SK-N-SH (cell line): Measurements from ENCODE around the gene OPCML.

ENCODE experiments used
- EZH2phosphoT487 ChIP-seq: fragments of 200-600 bp; sonication (generic); IDR thresholded peaks from 2 replicates; pipeline ENCODE4 v1.6.1; 2017; ENCODE audit warnings: low read depth, mixed run types, mild to moderate bottlenecking, antibody characterized with exemption, moderate library complexity, borderline replicate concordance
- GATA2 ChIP-seq: sonication (generic); formaldehyde crosslinking; IDR thresholded peaks from 2 replicates; pipeline ENCODE4 v1.5.0; 2020; ENCODE audit warnings: mild to moderate bottlenecking, missing genetic modification reagents
- TAF1 ChIP-seq: IDR thresholded peaks from 2 replicates; pipeline ENCODE4 v1.6.1; 2012; ENCODE audit warnings: low read depth, mild to moderate bottlenecking, low read length, moderate library complexity, borderline replicate concordance

DNA sequence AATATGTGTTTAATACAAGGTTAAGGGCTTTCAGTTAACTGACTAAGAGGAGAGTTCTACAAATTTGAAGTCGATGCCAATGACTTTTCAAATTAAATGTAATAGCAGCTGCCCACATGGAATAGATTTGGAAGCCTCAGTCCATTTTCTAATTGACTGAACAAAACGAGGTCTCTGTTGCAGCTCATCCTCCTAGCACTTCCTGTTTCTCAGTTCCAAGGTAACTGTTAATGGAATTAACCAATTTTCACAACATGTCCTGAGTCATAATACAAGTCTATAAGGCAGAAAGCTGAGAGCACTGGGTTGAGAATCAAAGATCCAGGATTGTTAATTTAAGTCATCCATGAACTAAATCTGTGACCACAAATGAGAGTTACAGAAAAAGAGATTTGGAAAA, 177.2 kb downstream of the OPCML start:
- TF ChIP-seq GATA2 (CRISPR knock-in tag) (no peak), EZH2phosphoT487 (no peak), TAF1 (no peak)
